Activated CD8-positive, alpha-beta memory T cell treated with anti-CD3 and anti-CD28 coated beads, Interleukin-2, amount 50 U/mL, for 48 hours (primary cell): ENCODE measurements around the gene MTA2.

Source experiments
- DNase-seq: peaks from one replicate; pipeline ENCODE4 v3.0.0-alpha.2; 2020

The MTA2 gene

DNA sequence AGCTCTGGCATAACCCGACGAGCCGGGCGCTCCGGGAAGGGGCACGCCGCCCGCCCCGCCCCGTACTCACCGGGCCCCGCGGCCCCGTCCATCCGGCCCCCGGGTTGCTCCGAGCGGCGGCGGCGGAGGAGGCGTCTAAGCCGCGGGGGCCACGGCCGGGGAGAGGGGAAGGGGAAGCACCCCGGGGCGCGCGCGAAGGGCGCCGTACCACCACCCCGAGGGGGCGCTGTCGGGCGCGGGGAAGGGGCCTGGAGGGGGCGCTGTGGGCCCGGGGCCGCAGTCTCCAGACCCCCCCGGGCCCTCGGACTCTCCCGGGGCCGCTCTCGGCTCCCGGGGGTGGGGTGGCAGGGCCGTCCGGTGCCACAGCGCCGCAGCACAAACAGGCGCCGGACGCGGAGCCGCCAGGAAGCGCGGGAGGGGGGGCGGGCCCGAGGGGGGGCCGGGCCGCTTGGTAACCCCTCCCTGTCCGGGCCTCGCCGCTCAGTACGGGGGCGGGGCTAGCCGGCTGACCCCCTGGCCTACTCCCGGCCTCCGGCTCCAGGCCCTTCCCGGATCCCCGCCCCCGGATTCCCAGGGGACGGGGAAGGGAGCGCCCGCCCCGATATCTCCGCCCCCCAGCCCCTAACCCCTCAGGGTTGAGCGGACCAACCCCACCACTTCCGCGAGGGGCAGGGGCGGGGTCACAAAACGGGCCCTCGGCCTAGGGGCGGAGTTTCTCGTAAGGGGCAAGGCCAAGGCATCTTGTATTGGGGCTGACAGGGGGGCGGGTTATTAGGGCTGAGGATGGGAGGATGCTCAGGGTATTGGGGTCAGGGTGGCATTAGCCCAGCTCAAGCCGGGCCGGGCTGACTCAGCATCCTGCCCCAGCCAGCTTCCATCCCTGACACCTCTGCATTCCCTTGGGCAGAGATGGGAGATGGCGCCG is 11.0 kb upstream of the MTA2 start, which contains the start of the genes EML3 and ROM1:
EML3 (minus strand) TSS at position 410 of the 925 bp plus-strand sequence; CDS start at position 92, 318 bp downstream.
ROM1 (plus strand) TSS at position 892 of the 925 bp plus-strand sequence; CDS start at position 917, 25 bp downstream.
- DNase-seq, result peak; percentile 96

DNA sequence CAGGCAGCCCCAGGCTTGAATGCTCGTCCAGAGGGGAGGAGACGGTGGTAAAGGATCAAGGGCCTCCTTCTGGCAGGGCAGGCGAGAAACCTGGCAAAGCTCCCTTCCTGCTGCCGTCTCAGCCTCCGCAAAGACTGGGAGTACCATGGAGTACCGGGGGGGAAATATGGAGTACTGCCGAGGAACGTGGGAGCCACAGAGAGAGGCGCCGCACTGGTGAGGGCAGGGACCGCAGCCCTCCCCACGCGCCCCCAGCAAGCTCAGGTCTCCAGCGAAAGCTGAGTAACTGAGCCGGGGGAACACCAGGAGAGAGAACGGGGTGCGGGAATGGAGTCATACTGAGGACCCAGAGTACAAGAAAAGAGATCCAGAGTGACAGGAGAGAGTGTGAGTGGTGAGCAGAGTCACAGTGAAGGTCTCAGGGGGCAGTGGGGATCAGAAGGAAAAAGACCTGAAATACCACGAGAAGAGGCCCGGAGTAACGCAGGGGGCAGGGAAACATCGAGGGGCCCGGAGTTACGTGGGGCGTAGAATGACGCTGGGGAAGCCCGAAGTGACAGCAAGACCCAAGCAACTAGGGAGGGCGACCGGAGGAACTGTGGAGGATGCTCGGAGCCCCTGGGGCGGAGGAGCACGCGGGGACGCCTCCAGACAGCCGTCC is 10.2 kb upstream of the MTA2 start:
- peak; percentile 80 for DNase-seq

DNA sequence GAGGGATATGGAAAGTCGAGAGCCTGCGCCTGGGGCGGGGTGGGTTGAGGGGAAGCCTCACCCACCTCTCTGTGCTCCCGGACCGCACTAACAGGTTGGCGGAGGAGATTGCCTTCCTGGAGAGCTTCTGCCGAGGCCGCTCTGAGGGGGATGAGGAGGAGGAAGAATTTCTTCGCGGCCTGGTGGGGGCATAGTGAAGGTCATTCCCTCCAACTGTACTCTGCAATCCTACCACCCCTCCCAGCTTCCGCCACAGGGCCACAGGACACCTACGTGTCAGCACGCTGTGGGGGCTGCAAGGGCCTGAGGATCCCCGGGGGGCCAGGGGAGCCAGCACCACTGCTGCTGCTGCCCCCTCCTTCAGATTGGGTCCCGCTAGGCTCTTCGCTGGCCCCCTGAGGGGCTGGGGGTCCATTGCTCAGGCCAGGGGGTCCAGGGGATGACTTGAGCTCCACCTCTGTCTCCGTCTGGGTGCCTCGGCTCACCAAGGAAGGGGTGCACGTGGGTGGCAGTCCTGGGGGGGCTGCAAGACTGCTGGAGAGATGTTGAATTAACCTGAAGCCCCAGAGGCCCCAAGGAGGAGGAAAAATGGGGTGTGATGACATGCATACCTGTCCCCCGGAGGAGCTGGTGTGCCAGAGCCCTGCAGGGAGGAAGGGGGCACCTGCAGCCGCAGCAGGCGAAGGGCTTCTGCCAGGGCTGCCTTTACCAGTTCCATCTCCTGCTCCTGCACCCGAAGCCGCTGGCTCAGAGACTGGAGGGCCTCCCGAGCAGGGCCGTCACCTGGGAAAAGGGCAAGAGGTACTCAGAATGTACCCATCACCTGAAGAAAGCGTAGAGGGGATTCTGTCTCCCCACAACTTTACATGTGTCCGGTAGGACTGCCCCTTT is 9.4 kb upstream of the MTA2 start:
- DNase-seq, result no peak

DNA sequence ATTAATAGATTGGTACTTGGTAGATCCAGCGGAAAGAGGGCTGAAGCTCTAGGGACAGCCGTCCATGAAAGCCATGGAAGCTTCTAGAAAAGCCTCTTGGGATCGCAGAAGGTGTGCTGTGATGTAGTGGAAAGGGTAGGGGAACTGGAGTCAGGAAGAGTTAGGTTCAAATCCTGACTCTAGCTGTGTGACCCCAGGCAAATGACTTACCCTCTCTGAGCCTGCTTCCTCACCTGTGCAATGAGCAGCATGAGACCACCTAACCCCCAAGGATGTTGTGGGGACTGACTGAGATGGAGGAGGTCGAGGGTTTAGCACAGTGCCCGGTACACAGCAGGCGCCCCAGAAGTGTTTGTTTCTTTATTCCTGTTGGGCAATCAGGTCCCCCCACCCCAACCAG is 8.7 kb upstream of the MTA2 start:
- no peak for DNase-seq

DNA sequence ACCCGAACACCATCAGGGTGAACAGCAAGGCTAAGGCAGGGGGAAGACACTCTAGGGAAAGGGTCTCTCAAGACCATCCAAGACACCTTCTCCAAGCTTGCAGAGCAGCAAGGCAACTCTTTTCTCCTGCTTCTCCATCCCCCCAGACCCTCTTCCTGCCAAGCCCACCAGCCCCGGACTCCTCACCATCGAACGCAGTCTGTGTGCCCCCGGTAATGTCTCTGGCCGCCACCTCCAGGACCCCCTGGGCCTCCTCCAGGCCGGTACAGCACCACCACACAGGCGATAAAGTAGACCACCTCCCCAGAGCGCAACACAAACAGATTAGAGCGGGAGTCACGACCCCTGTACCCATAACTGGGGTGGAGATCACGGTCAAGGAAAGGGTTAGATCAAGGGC is 7.1 kb upstream of the MTA2 start:
- DNase-seq, result no peak

DNA sequence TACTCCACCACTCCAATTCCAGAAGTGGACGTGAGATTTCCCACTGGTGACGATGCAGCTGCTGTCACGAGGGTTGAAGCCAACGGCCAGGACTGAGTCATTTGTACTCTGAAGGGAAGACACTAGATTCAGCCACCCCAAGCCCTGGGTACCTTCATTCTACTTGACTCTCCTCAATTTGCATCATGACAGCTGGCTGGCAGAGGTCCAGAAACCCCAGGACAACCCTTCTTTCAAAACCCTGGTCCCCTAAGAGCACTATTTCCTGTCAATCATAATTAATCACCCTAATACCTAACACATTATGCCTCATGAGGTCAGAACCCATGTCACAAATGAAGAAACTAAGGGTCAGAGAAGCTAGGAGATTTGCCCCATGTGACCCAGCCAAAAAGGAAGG is 6.0 kb upstream of the MTA2 start:
- no peak for DNase-seq

DNA sequence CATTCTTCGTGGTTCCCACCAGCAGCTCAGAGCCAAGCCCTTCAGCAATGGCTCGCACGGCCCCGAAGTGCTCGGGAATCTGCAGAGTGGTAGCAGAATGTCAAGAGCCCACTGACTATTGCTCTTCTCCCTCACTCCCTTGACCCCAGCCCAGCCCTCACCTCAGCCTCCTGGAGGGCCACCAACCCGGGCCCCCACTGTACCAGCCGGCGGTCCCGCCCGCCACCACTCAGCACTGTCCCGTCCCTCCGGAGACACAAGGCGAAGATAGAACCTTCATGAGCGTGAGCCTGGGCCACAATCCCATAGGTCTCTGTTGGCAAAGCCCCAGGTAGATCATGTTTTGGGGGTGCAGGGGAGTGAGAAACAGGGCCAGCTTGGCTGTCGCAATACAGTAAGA is 4.2 kb upstream of the MTA2 start:
- no peak for DNase-seq

DNA sequence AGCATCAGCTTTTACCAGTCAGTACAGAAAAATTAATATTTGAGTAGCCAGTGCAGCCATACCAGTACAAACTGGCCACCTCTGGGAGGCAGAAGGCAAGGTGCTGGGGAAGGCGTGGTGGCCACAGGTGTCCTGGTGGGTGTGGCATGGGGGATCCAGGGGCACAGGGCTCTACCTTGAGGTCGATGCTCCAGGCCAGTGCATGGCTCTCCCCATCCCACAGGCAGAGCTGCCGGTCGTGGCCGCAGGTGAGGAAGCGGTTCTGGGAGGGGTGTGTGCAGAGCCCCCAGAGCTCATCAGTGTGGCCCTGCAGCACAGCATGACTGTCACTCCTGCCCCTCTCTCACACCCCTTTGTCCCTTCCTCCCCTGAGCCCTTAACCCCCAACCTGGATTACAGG is 3.8 kb upstream of the MTA2 start:
- no peak for DNase-seq

DNA sequence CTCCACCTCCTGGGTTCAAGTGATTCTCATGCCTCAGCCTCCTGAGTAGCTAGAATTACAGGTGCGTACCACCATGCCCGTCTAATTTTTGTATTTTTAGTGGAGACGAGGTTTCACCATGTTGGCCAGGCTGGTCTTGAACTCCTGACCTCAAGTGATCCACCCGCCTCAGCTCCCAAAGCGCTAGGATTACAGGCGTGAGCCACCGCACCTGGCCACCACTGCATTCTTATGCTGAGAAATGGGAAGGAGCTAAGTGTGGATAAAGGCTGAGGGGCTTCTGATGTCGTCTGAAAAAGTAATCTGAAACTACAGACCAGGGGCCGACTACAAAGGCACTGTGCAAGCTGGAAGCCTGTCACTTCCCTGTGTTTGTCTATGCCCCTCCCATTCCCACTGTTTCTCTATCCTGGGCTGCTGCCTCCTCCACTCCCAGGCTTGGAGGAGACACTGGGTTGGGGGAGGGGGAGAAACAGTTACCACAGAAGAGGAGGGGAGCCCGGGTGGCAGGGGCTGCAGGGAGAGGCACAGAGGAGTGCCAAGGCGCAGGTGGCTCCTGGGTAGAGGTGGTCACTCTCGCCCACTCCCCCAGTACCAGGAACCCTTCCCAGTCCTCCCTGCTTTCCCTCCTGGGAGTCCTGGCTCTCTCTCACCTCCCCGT is 2.9 kb upstream of the MTA2 start:
- no peak for DNase-seq

DNA sequence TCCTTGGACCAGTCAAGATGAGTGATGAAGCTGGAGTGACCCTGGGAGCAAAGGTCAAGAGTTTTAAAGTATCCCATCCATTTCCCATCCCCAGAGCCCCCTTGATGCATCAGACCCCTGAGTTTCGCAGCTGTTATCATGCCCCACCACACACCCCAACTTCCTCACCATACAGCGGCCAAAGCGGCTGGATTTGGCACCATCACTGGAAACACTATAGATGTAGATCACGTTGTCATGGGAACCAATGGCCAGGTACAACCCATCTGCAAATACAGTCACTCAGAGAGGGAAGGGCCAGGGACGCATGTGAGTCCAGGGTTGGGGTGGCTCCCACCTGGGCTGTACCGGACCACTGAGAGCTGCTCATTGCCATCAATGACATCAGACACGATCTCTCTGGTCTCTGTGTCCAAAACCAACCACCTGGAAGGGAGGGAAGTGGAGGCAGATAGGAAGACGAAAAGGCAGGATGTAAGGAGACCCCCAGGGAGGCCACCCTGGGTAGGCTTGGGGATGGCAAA is 2.2 kb upstream of the MTA2 start:
- DNase-seq, result no peak

DNA sequence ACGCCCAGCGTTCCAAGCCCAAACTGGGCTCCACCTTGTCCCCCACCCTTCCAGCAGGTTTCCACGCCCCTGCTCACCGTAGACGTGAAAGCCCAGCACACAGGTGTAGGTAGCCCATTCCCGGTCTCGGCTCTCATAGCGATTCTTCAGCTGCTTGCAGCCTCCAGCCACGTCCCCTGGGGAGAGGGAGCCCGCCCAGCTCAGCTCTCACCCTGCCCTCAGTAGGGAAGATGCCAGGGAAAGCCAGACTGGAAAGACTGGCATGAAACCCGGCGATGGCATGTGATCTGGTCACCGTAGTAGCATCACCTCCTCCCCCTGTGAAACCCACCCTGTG is 1.4 kb upstream of the MTA2 start:
- no peak for DNase-seq

DNA sequence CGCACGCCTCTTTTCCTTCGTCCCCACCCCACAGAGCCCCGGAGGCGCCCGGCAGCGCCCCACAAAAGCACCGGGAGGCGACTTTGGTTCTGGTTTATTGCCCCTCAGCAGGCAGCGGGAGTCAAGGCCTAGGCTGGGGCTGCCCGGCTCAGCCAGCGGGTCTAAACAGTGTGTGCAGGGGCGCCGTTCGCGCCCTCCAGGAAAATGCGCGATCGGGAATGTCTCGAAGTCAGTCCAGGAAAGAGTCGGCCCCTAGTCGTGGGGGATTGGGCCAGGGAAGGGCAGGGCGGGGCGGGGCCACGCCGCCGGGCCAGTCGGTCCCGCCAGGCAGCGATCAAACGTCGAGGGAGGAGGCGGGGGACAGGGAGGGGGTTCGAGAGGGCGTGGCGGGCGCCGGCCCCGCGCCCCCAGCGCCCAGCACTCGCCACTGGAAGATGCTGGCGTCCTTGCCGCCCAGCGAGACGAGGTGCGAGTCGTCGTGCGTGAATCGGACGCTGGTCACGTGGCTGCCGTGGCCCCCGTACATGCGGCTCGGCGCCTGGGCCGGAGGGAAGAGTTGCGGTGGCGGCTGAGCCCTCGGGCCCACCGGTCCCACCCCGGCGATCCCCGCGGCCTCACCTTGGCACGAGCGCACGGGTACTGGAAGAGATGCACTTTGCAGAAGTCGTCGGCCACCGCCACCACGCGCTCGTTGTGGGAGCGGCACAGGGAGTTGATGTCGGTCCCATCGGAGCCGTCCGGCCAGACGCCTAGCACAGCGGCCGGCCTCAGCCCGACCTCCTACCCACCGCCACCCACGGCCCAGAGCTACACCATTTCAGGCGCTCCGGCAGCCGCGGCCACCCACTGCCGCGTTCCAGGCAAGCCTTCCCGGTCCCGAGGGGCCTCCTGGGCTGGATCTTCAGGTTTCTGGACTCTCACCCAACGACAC is 741 bp upstream of the MTA2 start:
- peak; percentile 65 for DNase-seq

DNA sequence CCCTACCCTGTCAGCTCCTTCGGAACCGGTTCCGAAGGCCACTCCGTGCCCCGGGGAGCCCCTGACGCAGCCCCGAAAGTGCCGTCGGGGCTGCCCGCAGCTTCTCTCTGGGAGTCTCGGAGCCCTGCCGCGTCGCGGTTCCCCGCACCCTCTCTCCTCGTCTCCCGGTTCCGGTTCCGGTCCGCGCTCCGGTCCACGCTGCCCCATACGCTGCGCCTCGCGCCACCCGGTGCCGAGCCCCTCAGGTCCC is 618 bp downstream of the MTA2 start:
- peak; percentile 80 for DNase-seq

DNA sequence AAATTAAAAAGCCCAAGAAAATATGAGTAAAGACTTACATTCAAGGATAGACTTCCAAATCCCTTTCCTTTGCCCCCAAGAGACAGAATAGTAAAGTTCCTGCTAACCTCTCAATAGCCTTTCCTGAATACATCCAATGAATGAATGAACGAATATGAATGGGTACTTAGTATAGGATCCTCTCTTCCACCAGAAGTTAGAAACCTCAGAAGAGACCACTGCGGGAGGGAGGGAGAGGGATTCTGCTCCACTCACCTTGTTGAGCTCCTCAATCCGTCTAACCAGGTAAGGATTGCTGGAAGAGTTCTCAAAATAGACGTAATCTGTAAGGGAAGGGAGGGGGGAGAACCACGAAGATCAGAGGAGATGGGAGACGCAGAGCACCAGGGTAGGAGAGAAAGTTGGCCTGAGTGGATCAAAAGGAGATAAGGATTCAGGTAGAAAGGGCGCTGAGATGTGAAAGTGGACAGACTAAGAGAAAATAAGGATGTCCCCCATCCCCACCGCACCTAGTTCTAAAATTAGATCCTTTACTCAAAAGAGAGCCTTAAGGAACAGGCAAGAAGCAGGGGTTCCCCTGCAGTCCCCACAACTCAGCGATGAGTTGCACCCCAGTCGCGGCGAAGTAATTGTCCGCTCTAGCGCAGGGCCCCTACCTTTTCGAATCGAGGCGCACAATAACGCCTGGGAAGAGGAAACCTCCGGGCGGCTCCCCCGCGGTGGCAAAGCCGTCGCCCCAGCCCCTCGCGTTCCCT is 1.1 kb downstream of the MTA2 start:
- DNase-seq, result no peak

DNA sequence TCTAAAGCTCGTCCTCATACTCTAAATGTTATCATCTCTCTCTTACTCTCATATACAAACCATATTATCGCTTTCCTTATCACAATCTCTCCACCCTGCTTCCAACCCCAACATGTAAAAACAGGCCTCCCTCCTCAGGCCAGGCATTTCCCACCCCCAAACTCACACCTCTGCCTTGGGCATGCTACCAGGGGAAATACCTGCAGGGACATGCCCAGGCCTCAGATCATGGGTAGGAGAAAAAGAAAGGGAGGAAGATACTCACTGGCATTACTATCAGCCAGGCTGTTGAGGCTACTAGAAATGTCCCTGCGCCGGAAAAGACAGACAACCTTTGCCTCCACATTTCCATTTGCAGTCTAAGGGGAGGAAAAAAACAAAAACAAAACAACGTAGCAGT is 1.8 kb downstream of the MTA2 start:
- no peak for DNase-seq

DNA sequence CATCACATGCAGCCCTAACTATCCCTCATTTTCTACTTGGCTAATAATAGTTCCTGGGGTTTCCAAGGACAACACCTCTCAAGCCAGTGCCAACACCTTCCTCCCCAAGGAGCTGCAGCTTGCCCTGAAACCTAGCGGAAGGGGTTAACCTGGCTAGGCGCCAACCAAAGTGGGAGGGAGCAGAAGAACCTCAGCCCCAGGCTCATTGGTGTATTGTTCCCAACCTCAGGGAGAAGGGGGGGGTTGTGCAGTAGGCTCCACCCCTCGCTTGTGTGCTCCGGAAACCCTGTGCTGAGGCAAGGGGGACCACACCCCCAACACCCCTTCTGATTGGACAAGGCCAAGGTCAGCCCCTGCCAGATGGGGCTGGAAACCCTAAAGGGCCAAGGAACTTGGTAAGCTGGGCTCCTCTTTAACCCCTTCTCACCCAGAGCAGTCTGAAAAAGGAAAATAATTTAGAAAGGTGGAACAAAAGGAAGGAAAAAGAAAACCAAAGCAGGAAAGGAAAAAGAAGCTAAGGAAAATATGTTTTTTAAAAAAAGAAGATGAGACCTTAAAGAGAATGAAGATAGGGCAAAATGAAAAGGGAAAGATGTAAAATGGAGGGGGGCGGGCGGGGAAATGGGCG is 2.5 kb downstream of the MTA2 start:
- DNase-seq, result peak; percentile 96

DNA sequence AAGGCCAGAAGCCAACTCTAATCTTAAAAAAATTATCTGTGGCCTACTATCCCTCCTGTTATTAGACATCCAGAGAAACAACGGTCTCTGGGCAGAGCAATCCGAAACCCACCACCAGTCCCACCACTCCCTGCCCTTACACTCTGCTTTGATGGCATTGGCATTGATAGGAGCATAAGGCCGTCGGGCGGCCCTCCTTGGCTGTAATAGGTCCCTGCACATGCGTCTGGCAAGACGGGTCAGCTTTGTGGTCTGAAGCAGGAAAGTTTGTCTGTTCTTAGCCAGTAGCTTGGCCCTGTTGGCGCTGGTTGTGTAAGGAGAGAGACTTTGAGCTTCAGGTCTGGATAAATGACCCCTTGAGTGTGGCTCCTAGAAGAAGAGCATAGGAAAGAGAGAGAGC is 6.5 kb downstream of the MTA2 start:
- no peak for DNase-seq

DNA sequence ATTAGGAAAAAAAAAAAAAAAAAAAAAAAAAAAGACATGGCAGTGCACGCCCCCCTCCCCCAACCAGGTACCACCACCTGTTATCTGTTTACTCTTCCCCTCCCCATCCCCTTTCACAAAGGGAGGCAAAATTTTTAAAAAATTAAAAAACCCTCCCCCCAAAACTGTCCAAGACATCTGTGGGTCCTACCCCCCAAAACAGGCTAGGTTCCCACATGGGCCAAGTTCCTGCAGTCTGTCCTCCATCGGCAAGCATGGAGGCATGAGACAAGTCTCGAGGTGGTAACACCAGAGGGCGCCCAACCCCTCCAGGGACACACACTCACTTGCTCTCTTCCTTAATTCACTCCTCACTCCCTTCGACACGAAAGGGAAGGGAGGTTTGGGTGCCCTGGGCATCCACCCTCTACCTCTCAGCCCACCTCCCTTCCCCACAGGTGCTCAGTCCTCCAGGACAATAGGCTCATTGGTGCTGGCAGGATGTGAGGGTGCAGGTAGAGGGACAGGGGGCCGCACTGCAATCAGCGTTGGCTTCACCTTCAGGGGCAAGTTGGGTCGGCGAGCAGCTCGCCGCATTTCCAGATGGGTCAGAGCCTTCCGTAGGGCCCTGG is 8.1 kb downstream of the MTA2 start:
- DNase-seq, result peak; percentile 85

DNA sequence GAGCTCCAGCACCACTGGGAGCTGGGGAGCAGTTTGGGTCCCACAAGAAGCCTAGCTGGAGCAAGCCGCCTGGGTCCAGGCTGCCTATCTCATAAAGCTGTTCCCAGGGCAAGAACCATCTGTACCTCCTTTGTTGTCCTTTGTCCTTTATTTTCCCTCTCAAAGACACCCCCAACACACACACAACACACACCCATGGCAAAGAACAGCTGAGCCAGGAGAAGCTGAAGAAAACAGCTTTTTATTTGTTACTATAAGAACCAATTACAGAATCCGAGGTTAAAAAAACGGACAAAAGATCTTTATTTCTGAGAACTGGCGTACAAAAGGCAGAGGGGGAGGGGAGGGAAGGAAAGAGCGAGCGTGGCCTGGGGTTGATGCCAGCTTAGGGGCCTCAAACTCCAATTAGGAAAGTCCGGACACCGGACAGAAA is 8.7 kb downstream of the MTA2 start:
- DNase-seq, result no peak
